ENCODE data around the gene LZTS3. TPM values are rescaled to one million over a fixed set of nuclear protein-coding genes. Genes with fewer than 3 reads are reported as not detected.
A peak's percentile ranks its signal among the peaks of the same experiment; 100 is the strongest.

The LZTS3 gene
- total and polyA plus RNA-seq, 12 donors = 3.6 to 29.9 (median 11.5) TPM

DNA sequence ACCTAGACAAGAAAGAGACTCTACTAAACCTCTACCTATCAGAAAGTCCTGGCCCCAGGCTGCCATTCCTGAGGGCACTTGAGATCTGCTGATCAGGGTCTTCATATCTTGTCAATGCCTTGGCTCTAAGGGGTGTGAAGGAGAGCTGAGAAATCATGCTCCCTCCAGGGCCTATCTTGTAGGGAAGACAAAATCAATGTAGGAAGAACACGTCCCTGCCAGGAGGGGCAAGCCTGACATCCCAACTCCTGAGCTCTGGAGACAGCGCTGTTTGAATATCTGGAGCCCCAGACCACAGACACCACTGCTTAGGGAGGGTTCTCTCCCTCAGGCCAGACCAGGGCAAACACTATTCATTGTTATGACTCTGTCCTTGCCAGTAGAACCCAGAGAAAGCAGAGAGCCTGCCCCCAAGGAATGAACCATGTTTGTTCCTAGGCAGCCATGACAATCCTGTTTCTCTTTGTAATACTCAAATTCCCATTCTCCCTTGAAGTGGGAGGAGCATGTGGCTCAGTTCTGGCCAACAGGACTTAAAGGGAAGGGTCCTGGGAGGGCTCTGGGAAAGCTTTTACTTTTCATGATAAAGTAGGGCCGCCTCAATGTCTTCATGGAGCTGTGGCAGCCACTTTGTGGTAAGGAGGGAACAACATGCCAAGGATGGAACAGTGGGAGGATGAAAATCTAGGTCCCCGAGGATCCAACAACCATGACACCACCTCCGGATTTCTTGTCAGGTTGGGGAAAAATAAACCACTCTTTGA is 11.9 kb downstream of the LZTS3 start:
- H3K9me3 ChIP-seq (replicated peaks in 1 of 3) = no peaks in the 10 kb centered on the region
- intact Hi-C loops (cut with DNase I) = no loop called here
- H3K27ac ChIP-seq = no peak overlapping the region
- H3K4me3 ChIP-seq = no peak overlapping the region
- DNase-seq = peak in 1 of 7 donors; percentile 49
- 67 to 82% (median 75%) methylated on average over 5 of the region's 5 CpGs for WGBS, 4 donors
- no peaks in the 10 kb centered on the region for H3K36me3 ChIP-seq (replicated peaks in 1 of 2)
- no peaks in the 10 kb centered on the region for H3K27me3 ChIP-seq
- TF ChIP-seq POLR2A (IDR thresholded peaks at IDR 0.05) = no peak
- TF ChIP-seq, protein P1, sequence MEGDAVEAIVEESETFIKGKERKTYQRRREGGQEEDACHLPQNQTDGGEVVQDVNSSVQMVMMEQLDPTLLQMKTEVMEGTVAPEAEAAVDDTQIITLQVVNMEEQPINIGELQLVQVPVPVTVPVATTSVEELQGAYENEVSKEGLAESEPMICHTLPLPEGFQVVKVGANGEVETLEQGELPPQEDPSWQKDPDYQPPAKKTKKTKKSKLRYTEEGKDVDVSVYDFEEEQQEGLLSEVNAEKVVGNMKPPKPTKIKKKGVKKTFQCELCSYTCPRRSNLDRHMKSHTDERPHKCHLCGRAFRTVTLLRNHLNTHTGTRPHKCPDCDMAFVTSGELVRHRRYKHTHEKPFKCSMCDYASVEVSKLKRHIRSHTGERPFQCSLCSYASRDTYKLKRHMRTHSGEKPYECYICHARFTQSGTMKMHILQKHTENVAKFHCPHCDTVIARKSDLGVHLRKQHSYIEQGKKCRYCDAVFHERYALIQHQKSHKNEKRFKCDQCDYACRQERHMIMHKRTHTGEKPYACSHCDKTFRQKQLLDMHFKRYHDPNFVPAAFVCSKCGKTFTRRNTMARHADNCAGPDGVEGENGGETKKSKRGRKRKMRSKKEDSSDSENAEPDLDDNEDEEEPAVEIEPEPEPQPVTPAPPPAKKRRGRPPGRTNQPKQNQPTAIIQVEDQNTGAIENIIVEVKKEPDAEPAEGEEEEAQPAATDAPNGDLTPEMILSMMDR (IDR thresholded peaks at IDR 0.05) = no peak
- peaks cover 20 to 24% of the 10 kb centered on the region in 2 donors for H3K4me1 ChIP-seq (replicated peaks in 1 of 2)

DNA sequence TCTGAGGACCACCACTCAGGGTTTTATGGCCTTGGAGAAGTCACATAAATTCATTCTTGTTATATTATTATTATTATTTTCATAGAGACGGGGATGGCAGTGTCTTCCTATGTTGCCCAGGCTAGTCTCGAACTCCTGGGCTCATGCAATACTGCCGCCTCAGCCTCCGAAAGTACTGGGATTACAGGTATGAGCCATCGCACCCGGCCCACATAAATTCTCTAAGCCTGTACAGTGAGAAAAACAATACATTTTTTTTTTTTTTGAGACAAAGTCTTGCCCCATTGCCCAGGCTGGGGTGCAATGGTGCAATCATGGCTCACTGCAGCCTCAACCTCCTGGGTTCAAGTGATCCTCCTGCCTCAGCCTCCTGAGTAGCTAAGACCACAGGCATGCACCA is 12.9 kb downstream of the LZTS3 start:
- peaks cover 20 to 29% of the 10 kb centered on the region in 2 donors for H3K4me1 ChIP-seq (replicated peaks in 1 of 2)
- no peak for TF ChIP-seq POLR2A (IDR thresholded peaks at IDR 0.05)
- TF ChIP-seq, protein P1 (IDR thresholded peaks at IDR 0.05) = no peak
- intact Hi-C loops (cut with DNase I) = no loop called here

GRCh38 chr20:3158968-3159431 is 14.3 kb downstream of the LZTS3 start:
- DNase-seq = peak in 1 of 7 donors; percentile 48
- Histone ChIP-seq H3K36me3 (replicated peaks in 1 of 2) (peaks cover 0 to 4% of the 10 kb centered on the region in 2 donors), H3K27ac (peak overlapping the region; percentile 76 to 94 (median 83)), H3K4me3 (peak overlapping the region; percentile 75 to 98 (median 84)), H3K9me3 (replicated peaks in 1 of 3) (no peaks in the 10 kb centered on the region), H3K27me3 (no peaks in the 10 kb centered on the region), H3K4me1 (replicated peaks in 1 of 2) (peaks cover 20 to 29% of the 10 kb centered on the region in 2 donors)
- TF ChIP-seq, protein P1 (IDR thresholded peaks at IDR 0.05) = no peak
- TF ChIP-seq POLR2A (IDR thresholded peaks at IDR 0.05) = no peak
- 1 to 3% (median 2%) methylated on average over 10 of the region's 10 CpGs for WGBS, 4 donors
- intact Hi-C loops (cut with DNase I) = no loop called here

More for the DNA sequence above, 12.9 kb downstream of the LZTS3 start:
- 90 to 93% (median 91%) methylated on average over 6 of the region's 6 CpGs for WGBS, 4 donors
- no peaks in the 10 kb centered on the region for H3K9me3 ChIP-seq (replicated peaks in 1 of 3)
- peaks cover 0 to 1% of the 10 kb centered on the region in 2 donors for H3K36me3 ChIP-seq (replicated peaks in 1 of 2)
- H3K27me3 ChIP-seq = no peaks in the 10 kb centered on the region
- peak in 1 of 7 donors; percentile 50 for DNase-seq
- no peak overlapping the region for H3K27ac ChIP-seq
- H3K4me3 ChIP-seq = peak overlapping the region in 1 of 4 donors; percentile 92

- intact Hi-C loops (cut with DNase I) = no loop called here
- Histone ChIP-seq H3K9me3 (replicated peaks in 1 of 3) (no peaks in the 10 kb centered on the region), H3K4me3 (peak overlapping the region in 1 of 4 donors; percentile 92), H3K27me3 (no peaks in the 10 kb centered on the region), H3K27ac (peak overlapping the region in 1 of 5 donors; percentile 25), H3K4me1 (replicated peaks in 1 of 2) (peaks cover 24 to 31% of the 10 kb centered on the region in 2 donors), H3K36me3 (replicated peaks in 1 of 2) (peaks cover 0 to 4% of the 10 kb centered on the region in 2 donors)
- no peak for TF ChIP-seq POLR2A (IDR thresholded peaks at IDR 0.05)
- TF ChIP-seq, protein P1 (IDR thresholded peaks at IDR 0.05) = no peak
- WGBS, 4 donors = 74 to 76% (median 75%) methylated on average over 11 of the region's 11 CpGs
- DNase-seq = peak in 1 of 7 donors; percentile 45
Observed at GRCh38 chr20:3157817-3158216, 15.5 kb downstream of the LZTS3 start.

Data from adrenal gland (tissue), 12 donors.